HCT116 (cell line): ENCODE data around the gene SLC9A7.

Experiments
- CTCF ChIP-seq, 3 experiments: fragments of 200-600 bp in 1 of 3; sonication (generic) in 1 of 3; IDR thresholded peaks in 2 of 3; conservative IDR thresholded peaks in 1 of 3; 2 replicates each; pipeline ENCODE4 v1.5.1; 2012 to 2017; ENCODE audit warnings: low read depth in 2 of 3, low read length in 2 of 3, antibody characterized with exemption in 1 of 3, borderline replicate concordance in 1 of 3, control low read depth in 1 of 3, mild to moderate bottlenecking in 1 of 3, mixed read lengths in 1 of 3, mixed run types in 1 of 3, moderate library complexity in 1 of 3; ENCODE audit not compliant: insufficient read depth in 1 of 3
- EZH2 ChIP-seq: fragments of 200-600 bp; sonication (generic); IDR thresholded peaks from 2 replicates; pipeline ENCODE4 v1.6.1; 2017; ENCODE audit warnings: antibody characterized with exemption, mixed run types
- JUND ChIP-seq: IDR thresholded peaks from 2 replicates; pipeline ENCODE4 v1.6.1; 2012
- RAD21 ChIP-seq: IDR thresholded peaks from 2 replicates; pipeline ENCODE4 v1.6.1; 2012; ENCODE audit warnings: low read depth, mild to moderate bottlenecking
- REST ChIP-seq: IDR thresholded peaks from 2 replicates; pipeline ENCODE4 v1.6.1; 2012; ENCODE audit warnings: low read depth
- YY1 ChIP-seq: IDR thresholded peaks from 2 replicates; pipeline ENCODE4 v1.6.1; 2011; ENCODE audit warnings: low read length, low read depth, moderate library complexity, mild to moderate bottlenecking; ENCODE audit not compliant: insufficient replicate concordance; ENCODE audit errors: extremely low read depth
- ZNF274 ChIP-seq: fragments of 200-500 bp; sonication (Bioruptor generic); IDR thresholded peaks from 2 replicates; pipeline ENCODE4 v1.6.1; 2014; ENCODE audit warnings: mild to moderate bottlenecking, low read depth, low read length, inconsistent platforms

- TF ChIP-seq CTCF (IDR thresholded peaks at IDR 0.05 in 2 of 3, conservative IDR thresholded peaks at IDR 0.05 in 1 of 3; ENCODE audit: borderline replicate concordance in 1 of 3, insufficient read depth in 1 of 3, low read depth in 2 of 3, low read length in 2 of 3) (no peak), EZH2 (no peak), REST (no peak), RAD21 (no peak), JUND (no peak), ZNF274 (no peak), YY1 (no peak)
These were observed 209.0 kb downstream of the SLC9A7 start for GRCh38 chrX:46549914-46550313.
